K562 (cell line): ENCODE data around the gene SPEG. TPM values are rescaled to one million over a fixed set of nuclear protein-coding genes. Genes with fewer than 3 reads are reported as not detected.

Source experiments
- COPS2 ChIP-seq: fragments of 450-650 bp; conservative IDR thresholded peaks from 2 replicates; pipeline ENCODE4 v1.6.1; 2016; ENCODE audit warnings: mild to moderate bottlenecking, moderate library complexity
- CTBP1 ChIP-seq: fragments of 450-650 bp; IDR thresholded peaks from 2 replicates; pipeline ENCODE4 v1.6.1; 2016; ENCODE audit warnings: borderline replicate concordance
- EGR1 ChIP-seq: fragments of 450-650 bp; conservative IDR thresholded peaks from 2 replicates; pipeline ENCODE4 v1.6.1; 2017; ENCODE audit warnings: mild to moderate bottlenecking
- L3MBTL2 ChIP-seq: fragments of 450-650 bp; IDR thresholded peaks from 2 replicates; pipeline ENCODE4 v1.6.1; 2016; ENCODE audit warnings: mild to moderate bottlenecking, moderate library complexity
- NFATC3 ChIP-seq: fragments of 450-650 bp; IDR thresholded peaks from 2 replicates; pipeline ENCODE4 v1.6.1; 2017; ENCODE audit warnings: mild to moderate bottlenecking
- PHB ChIP-seq: fragments of 250-450 bp; sonication (Bioruptor Pico); IDR thresholded peaks from 2 replicates; pipeline ENCODE4 v1.5.0; 2021
- POLR2A ChIP-seq: fragments of 450-650 bp; conservative IDR thresholded peaks from 2 replicates; pipeline ENCODE4 v1.6.1; 2016
- RUNX1 ChIP-seq: sonication (generic); IDR thresholded peaks from 2 replicates; pipeline ENCODE4 v1.6.1; 2016; ENCODE audit warnings: antibody characterized with exemption, low read depth
- SAFB2 ChIP-seq: fragments of 200-400 bp; formaldehyde crosslinking; IDR thresholded peaks from 2 replicates; pipeline ENCODE4 v1.6.1; 2018; ENCODE audit warnings: borderline replicate concordance, low read length, low read depth, moderate library complexity; ENCODE audit not compliant: severe bottlenecking
- SMARCB1 ChIP-seq: IDR thresholded peaks from 2 replicates; pipeline ENCODE4 v1.6.1; 2011; ENCODE audit warnings: improper control_type of control experiment, low read depth; ENCODE audit not compliant: insufficient read length
- TARDBP ChIP-seq: fragments of 450-650 bp; IDR thresholded peaks from 2 replicates; pipeline ENCODE4 v1.6.1; 2016
- ZKSCAN8 ChIP-seq: fragments of 200-800 bp; sonication (Bioruptor generic); IDR thresholded peaks from 2 replicates; pipeline ENCODE4 v1.6.1; 2016; ENCODE audit warnings: missing genetic modification characterization, missing compliant biosample characterization
- ZNF140 ChIP-seq: fragments of 250-450 bp; sonication (Bioruptor Pico); IDR thresholded peaks from 2 replicates; pipeline ENCODE4 v1.8.0; 2021; ENCODE audit warnings: moderate library complexity, mild to moderate bottlenecking, inconsistent platforms
- ZNF224 ChIP-seq: sonication (generic); formaldehyde crosslinking; IDR thresholded peaks from 2 replicates; pipeline ENCODE4 v1.8.0; 2022; ENCODE audit warnings: mild to moderate bottlenecking, missing genetic modification reagents
- ZNF717 ChIP-seq: fragments of 250-450 bp; sonication (Bioruptor Pico); IDR thresholded peaks from 2 replicates; pipeline ENCODE4 v1.5.0; 2021
- polyA plus RNA-seq, 8 experiments: library from polyadenylated mRNA; depleted of rRNA in 4 of 8; stranded (reverse) in 5 of 8; unstranded in 3 of 8; fragments of >200 nt; fragmentation: Nextera tagmentation in 2 of 8; fragmentation: Illumina TruSeq in 1 of 8; extraction: Ambion mirVana in 2 of 8; extraction: Trizol in 1 of 8; gene quantifications; 2 replicates each; pipeline versions ENCODE4 v1.2.1 to v1.2.3, GENCODE V29; 2011 to 2014; ENCODE audit warnings: inconsistent platforms in 1 of 8, missing spikeins in 1 of 8
- total RNA-seq, 7 experiments: library from RNA; depleted of rRNA in 6 of 7; stranded (reverse); fragments of >200 nt in 6 of 7; fragmentation: Illumina TruSeq in 2 of 7; extraction: Trizol in 2 of 7; gene quantifications; 2 replicates each; pipeline versions ENCODE4 v1.2.1 to v1.2.3, GENCODE V29; 2011 to 2021; ENCODE audit warnings: low replicate concordance in 1 of 7
- TF ChIP-seq, protein P1 (sequence below): sonication (generic); formaldehyde crosslinking; IDR thresholded peaks from 2 replicates; pipeline ENCODE4 v1.8.0; 2022; ENCODE audit warnings: missing genetic modification reagents, mild to moderate bottlenecking, borderline replicate concordance
- TF ChIP-seq, protein P2 (sequence below): IDR thresholded peaks from 2 replicates; pipeline ENCODE4 v1.6.1; 2014; ENCODE audit warnings: antibody characterized with exemption
- TF ChIP-seq, protein P3 (sequence below), 3 experiments: fragments of 200-800 bp in 1 of 3; sonication (Bioruptor generic) in 1 of 3; sonication (generic) in 1 of 3; formaldehyde crosslinking in 1 of 3; IDR thresholded peaks; 2 replicates each; pipeline versions ENCODE4 v1.6.1 to v1.8.0; 2016 to 2022; ENCODE audit warnings: mild to moderate bottlenecking in 2 of 3, missing compliant biosample characterization in 2 of 3, missing genetic modification characterization in 2 of 3, missing genetic modification reagents in 1 of 3
- TF ChIP-seq, protein P4 (sequence below): fragments of 150-350 bp; IDR thresholded peaks from 2 replicates; pipeline ENCODE4 v1.6.1; 2014; ENCODE audit warnings: low read depth, mild to moderate bottlenecking, low read length, borderline replicate concordance
- TF ChIP-seq, protein P5 (sequence below): fragments of 450-650 bp; IDR thresholded peaks from 2 replicates; pipeline ENCODE4 v1.6.1; 2016; ENCODE audit warnings: missing biosample characterization, missing genetic modification characterization

The SPEG gene
- total and polyA plus RNA-seq, 9 of the 15 experiments (the other 6 are each of a cell fraction or from before 2014, with no cell fraction given) = 0.49 to 8.7 (median 3.0) TPM

DNA sequence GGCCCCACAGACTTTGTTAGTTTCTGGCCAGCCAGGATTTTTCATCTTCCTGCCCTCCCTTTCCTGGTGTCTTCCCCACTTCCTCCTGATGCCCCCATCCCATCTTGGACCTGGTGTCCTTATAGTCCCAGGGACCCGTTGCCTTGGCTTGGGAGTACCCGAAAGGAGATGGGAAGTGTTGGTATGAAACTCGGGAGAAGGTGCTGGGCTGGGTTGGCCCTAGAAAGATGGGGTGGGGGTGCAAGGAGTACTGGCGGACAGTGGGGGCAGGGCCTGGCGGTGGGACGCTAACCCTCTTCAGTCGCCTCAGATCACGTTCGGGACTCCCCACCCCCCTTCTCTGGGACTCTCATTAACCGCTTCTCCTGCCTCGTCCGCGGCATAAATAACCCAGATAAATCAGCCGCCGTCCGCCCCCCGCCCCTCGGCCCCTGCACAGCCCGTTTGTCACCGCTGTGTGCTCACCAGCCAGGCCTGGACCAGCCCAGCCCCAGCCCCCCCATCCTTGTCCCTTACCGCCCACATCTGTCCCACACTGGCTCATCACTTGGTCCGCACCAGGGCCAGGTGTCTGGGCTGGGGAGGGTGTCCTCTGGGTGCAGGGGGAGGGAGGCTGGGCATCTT lies 76.0 kb downstream of the SPEG start (continued):
- TF ChIP-seq, protein P1, sequence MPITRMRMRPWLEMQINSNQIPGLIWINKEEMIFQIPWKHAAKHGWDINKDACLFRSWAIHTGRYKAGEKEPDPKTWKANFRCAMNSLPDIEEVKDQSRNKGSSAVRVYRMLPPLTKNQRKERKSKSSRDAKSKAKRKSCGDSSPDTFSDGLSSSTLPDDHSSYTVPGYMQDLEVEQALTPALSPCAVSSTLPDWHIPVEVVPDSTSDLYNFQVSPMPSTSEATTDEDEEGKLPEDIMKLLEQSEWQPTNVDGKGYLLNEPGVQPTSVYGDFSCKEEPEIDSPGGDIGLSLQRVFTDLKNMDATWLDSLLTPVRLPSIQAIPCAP = no peak
- no peak for TF ChIP-seq COPS2
- no peak for TF ChIP-seq ZNF717 (CRISPR knock-in tag)
- TF ChIP-seq SMARCB1 = no peak
- TF ChIP-seq, protein P2, sequence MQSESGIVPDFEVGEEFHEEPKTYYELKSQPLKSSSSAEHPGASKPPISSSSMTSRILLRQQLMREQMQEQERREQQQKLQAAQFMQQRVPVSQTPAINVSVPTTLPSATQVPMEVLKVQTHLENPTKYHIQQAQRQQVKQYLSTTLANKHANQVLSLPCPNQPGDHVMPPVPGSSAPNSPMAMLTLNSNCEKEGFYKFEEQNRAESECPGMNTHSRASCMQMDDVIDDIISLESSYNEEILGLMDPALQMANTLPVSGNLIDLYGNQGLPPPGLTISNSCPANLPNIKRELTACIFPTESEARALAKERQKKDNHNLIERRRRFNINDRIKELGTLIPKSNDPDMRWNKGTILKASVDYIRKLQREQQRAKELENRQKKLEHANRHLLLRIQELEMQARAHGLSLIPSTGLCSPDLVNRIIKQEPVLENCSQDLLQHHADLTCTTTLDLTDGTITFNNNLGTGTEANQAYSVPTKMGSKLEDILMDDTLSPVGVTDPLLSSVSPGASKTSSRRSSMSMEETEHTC = no peak
- TF ChIP-seq ZNF140 (CRISPR knock-in tag) = no peak
- TF ChIP-seq, protein P3, sequence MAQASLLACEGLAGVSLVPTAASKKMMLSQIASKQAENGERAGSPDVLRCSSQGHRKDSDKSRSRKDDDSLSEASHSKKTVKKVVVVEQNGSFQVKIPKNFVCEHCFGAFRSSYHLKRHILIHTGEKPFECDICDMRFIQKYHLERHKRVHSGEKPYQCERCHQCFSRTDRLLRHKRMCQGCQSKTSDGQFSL (CRISPR knock-in tag; IDR thresholded peaks at IDR 0.05) = peak; percentile 74
- TF ChIP-seq, protein P3 (tag; IDR thresholded peaks at IDR 0.05) = 0 out of 4 replicates have a peak, but pooled peaks of 1 of the 2 experiments have one; percentile 64
- no peak for TF ChIP-seq CTBP1
- no peak for TF ChIP-seq L3MBTL2
- TF ChIP-seq, protein P4, sequence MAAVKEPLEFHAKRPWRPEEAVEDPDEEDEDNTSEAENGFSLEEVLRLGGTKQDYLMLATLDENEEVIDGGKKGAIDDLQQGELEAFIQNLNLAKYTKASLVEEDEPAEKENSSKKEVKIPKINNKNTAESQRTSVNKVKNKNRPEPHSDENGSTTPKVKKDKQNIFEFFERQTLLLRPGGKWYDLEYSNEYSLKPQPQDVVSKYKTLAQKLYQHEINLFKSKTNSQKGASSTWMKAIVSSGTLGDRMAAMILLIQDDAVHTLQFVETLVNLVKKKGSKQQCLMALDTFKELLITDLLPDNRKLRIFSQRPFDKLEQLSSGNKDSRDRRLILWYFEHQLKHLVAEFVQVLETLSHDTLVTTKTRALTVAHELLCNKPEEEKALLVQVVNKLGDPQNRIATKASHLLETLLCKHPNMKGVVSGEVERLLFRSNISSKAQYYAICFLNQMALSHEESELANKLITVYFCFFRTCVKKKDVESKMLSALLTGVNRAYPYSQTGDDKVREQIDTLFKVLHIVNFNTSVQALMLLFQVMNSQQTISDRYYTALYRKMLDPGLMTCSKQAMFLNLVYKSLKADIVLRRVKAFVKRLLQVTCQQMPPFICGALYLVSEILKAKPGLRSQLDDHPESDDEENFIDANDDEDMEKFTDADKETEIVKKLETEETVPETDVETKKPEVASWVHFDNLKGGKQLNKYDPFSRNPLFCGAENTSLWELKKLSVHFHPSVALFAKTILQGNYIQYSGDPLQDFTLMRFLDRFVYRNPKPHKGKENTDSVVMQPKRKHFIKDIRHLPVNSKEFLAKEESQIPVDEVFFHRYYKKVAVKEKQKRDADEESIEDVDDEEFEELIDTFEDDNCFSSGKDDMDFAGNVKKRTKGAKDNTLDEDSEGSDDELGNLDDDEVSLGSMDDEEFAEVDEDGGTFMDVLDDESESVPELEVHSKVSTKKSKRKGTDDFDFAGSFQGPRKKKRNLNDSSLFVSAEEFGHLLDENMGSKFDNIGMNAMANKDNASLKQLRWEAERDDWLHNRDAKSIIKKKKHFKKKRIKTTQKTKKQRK = no peak
- TF ChIP-seq, protein P5, sequence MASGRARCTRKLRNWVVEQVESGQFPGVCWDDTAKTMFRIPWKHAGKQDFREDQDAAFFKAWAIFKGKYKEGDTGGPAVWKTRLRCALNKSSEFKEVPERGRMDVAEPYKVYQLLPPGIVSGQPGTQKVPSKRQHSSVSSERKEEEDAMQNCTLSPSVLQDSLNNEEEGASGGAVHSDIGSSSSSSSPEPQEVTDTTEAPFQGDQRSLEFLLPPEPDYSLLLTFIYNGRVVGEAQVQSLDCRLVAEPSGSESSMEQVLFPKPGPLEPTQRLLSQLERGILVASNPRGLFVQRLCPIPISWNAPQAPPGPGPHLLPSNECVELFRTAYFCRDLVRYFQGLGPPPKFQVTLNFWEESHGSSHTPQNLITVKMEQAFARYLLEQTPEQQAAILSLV (tag) = no peak
- TF ChIP-seq TARDBP = no peak
- no peak for TF ChIP-seq SAFB2
- no peak for TF ChIP-seq PHB (CRISPR knock-in tag)
- TF ChIP-seq NFATC3 = no peak
- TF ChIP-seq POLR2A = 0 out of 2 replicates have a peak, but pooled peaks have one; percentile 40
- TF ChIP-seq RUNX1 = no peak
- TF ChIP-seq EGR1 = 0 out of 2 replicates have a peak, but pooled peaks have one; percentile 3
- no peak for TF ChIP-seq ZKSCAN8 (CRISPR knock-in tag)
- TF ChIP-seq ZNF224 (CRISPR knock-in tag) = no peak
